Measurements from ENCODE around the gene PHB1. TPM values are rescaled to one million over a fixed set of nuclear protein-coding genes. Genes with fewer than 3 reads are reported as not detected.
"Not testable (repeated sequence)": the region's sequence is repeated elsewhere in the genome, so short reads cannot be mapped to it uniquely, and the experiment has no call there.

The PHB1 gene
- total RNA-seq, 2 donors from 2014 or later: 229 to 233 TPM

DNA sequence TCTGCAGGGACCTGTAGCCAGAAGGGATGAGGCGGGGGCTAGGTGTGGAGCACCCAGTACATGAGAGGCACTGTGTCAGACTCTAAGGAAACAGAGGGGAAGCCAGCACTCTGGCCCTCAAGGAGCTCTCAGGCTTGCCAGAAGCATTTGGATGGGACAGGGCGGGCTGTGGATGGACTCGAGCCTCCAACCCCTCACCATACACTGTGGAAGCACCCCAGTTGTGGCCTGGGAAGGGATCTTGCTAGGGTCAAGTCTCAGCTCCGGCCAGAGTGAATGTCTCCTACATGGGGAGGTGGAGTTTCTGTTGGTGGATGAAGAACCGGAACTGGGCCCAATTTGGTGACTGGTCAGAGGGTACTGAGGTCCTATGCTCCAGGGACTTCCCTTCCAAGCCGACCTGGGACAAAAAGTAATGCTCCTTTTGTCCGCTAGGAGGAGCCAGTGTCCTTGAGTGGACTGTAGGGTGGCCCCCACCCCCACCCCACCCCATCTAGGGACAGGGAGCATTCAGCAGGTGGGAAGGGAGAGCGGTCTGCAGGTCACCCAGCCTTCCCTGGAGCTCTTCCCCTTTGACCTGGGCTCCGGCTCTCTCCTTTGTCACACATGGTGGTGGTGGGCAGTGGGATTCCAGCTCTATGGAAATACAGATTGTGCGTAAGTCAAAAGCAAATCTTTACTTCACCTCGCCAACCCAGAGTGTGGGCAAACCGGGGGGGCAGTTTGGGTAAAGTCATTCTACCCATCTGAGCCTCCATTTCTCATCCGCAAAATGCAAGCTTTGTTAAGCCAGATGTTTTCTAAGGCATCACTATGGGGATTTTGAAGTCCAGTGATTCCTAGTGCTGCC, 20.4 kb upstream of the PHB1 start:
- peak in 1 of 2 donors; percentile 70 for ATAC-seq
- Mint-ChIP-seq H3K9me3 (no peaks in the 10 kb centered on the region), H3K4me3 (no peak overlapping the region), H3K27ac (no peak overlapping the region), H3K27me3 (peaks cover 25 to 30% of the 10 kb centered on the region in 2 donors), H3K4me1 (ENCODE audit: low read depth in 2 of 2) (no peaks in the 10 kb centered on the region), H3K36me3 (no peaks in the 10 kb centered on the region)
- no peak for DNase-seq (ENCODE audit: low spot score)

DNA sequence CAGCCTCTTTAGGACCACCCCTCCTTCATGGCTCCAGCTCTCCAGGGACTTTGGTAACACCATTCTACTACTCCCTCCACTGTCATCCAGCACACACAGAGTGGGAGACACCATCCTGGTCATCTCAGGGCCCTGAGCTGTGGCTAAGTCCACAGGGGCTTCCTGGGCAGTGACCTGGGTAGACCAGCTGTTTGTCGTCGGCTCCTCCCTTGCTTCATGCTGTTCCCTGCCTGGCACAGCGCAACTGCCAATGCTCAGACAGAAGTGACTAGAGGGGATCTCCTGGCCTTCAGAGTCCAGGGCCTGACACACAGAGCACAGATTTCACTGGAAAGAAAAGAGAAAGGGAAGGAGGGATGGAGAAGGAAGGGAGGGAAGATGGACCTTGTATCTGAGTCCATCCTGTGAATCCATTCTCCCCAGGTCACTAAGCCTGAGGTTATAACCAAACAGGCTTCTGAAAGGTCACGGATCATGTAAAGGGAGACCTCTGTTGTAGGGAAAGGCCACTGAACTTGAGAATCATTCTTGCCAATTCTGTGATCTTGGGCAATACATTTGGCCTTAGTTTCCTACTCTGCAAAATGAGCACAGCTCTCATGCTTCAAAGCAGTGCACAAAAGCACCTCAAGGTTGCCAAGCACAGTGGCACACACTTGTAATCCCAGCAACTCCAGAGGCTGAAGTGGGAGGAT, 18.5 kb upstream of the PHB1 start:
- Mint-ChIP-seq H3K36me3 (no peaks in the 10 kb centered on the region), H3K27me3 (peaks cover 19 to 23% of the 10 kb centered on the region in 2 donors), H3K9me3 (no peaks in the 10 kb centered on the region), H3K27ac (no peak overlapping the region), H3K4me1 (ENCODE audit: low read depth in 2 of 2) (no peaks in the 10 kb centered on the region), H3K4me3 (no peak overlapping the region)
- DNase-seq (ENCODE audit: low spot score) (no peak), ATAC-seq (no peak)

DNA sequence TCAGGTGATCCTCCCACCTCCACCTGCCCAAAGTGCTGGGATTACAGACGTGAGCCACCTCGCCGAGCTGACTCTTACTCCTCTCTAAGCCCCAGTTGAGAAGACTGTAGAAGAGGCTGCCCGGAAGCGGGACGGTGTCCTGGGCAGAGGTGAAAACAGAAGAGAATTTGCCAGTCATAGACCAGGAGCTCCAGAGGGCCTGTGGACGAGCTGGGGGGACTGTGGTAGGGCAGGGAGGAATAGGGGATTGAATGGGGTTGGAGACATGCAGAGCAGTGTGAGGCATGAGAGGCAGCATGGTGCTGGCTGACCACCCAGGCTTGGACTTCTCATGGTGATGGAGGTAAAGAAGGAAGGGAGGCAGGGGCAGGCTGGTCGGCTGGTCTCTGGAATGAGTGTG, 17.1 kb upstream of the PHB1 start:
- H3K36me3 Mint-ChIP-seq: no peaks in the 10 kb centered on the region
- H3K4me3 Mint-ChIP-seq: no peak overlapping the region
- H3K9me3 Mint-ChIP-seq: no peaks in the 10 kb centered on the region
- no peaks in the 10 kb centered on the region for H3K4me1 Mint-ChIP-seq (ENCODE audit: low read depth in 2 of 2)
- DNase-seq (ENCODE audit: low spot score) (no peak), ATAC-seq (no peak)
- H3K27me3 Mint-ChIP-seq: peaks cover 16 to 24% of the 10 kb centered on the region in 2 donors
- no peak overlapping the region for H3K27ac Mint-ChIP-seq

DNA sequence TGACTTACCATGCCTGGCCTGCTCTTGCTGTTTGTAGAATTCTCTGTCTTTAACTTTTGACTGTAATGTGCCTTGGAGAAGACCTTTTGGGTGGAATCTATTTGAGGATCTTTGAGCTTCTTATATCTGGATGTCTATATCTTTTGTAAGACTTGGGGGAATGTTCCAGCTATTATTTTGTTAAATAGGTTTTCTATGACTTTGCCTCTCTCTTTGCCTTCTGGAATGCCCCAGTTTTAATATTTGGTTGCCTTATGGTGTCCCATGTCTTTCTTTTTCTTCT, 10.3 kb upstream of the PHB1 start:
- peaks cover 20 to 21% of the 10 kb centered on the region in 2 donors for H3K27me3 Mint-ChIP-seq
- H3K4me3 Mint-ChIP-seq: no peak overlapping the region
- DNase-seq (ENCODE audit: low spot score): no peak
- no peak overlapping the region for H3K27ac Mint-ChIP-seq
- peaks cover 7% of the 10 kb centered on the region for H3K36me3 Mint-ChIP-seq
- no peak for ATAC-seq
- no peaks in the 10 kb centered on the region for H3K4me1 Mint-ChIP-seq (ENCODE audit: low read depth in 2 of 2)
- peaks cover 3% of the 10 kb centered on the region for H3K9me3 Mint-ChIP-seq

DNA sequence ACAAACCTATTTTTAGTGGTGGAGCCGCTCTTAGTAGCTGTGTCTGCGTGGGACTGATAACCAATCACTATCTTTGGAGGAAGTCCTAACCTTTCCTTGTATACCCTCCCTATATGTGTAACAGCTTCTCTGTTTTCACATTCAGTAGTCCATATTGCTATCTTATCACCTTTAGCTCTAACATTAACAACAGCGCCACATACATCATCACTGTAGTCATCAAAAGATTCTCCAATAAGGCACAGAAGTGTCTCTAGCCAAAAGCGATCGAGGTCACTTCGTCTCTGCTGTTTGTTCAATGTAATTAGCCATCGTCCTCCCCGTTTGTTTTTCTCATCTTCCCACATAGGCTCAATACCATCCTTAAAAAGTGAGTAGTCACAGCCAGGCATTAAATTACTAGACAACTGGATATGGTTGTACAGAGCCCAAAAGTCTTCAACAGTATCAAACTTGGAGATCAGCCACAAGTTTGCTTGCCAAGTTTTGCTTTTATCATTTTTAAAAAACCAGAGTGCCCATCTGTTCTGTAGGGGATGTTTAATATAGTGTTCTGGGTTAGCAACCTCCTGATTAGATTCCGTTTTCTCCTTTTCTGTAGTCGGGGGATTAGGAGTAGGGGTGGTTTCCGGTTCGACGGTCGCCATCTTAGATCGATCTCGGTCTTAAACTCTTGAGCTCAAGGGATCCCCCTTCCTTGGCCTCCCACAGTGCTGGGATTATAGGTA, 9.8 kb upstream of the PHB1 start:
- not testable (repeated sequence) for H3K4me1 Mint-ChIP-seq (ENCODE audit: low read depth in 2 of 2); DNase-seq (ENCODE audit: low spot score); H3K9me3 Mint-ChIP-seq; ATAC-seq; H3K36me3 Mint-ChIP-seq; H3K27ac Mint-ChIP-seq; H3K4me3 Mint-ChIP-seq
- H3K27me3 Mint-ChIP-seq: peaks cover 20 to 21% of the 10 kb centered on the region in 2 donors

DNA sequence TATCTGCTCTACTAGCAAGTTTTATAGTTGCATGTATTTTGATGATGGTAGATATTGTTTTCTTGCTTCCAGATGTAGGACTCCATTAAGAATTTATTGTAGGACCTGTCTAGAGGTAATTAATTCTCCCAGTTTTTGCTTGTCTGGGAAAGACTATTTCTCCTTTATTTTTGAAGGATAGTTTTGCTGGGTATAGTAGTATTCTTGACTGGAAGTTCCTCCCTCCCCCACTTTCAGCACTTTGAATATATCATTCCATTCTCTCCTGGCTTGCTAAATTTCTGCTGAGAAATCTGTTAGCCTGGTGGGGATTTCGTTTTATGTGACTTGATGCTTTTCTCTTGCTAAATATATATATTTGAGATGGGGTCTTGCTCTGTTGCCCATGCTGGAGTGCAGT, 8.0 kb upstream of the PHB1 start:
- peaks cover 7% of the 10 kb centered on the region for H3K36me3 Mint-ChIP-seq
- peaks cover 3% of the 10 kb centered on the region for H3K9me3 Mint-ChIP-seq
- no peaks in the 10 kb centered on the region for H3K4me1 Mint-ChIP-seq (ENCODE audit: low read depth in 2 of 2)
- H3K27me3 Mint-ChIP-seq: peaks cover 16 to 22% of the 10 kb centered on the region in 2 donors
- no peak overlapping the region for H3K4me3 Mint-ChIP-seq
- H3K27ac Mint-ChIP-seq: no peak overlapping the region
- ATAC-seq (no peak), DNase-seq (ENCODE audit: low spot score) (no peak)

DNA sequence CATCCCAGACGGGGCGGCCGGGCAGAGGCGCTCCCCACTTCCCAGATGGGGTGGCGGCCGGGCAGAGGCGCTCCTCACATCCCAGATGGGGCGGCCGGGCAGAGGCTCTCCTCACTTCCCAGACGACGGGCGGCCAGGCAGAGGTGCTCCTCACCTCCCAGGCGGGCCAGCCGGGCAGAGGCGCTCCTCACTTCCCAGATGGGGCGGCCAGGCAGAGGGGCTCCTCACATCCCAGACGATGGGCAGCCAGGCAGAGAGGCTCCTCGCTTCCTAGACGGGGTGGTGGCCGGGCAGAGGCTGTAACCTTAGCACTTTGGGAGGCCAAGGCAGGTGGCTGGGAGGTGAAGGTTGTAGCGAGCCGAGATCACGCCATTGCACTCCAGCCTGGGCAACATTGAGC, 5.1 kb upstream of the PHB1 start:
- not testable (repeated sequence) for H3K9me3 Mint-ChIP-seq; H3K4me3 Mint-ChIP-seq; DNase-seq (ENCODE audit: low spot score)

DNA sequence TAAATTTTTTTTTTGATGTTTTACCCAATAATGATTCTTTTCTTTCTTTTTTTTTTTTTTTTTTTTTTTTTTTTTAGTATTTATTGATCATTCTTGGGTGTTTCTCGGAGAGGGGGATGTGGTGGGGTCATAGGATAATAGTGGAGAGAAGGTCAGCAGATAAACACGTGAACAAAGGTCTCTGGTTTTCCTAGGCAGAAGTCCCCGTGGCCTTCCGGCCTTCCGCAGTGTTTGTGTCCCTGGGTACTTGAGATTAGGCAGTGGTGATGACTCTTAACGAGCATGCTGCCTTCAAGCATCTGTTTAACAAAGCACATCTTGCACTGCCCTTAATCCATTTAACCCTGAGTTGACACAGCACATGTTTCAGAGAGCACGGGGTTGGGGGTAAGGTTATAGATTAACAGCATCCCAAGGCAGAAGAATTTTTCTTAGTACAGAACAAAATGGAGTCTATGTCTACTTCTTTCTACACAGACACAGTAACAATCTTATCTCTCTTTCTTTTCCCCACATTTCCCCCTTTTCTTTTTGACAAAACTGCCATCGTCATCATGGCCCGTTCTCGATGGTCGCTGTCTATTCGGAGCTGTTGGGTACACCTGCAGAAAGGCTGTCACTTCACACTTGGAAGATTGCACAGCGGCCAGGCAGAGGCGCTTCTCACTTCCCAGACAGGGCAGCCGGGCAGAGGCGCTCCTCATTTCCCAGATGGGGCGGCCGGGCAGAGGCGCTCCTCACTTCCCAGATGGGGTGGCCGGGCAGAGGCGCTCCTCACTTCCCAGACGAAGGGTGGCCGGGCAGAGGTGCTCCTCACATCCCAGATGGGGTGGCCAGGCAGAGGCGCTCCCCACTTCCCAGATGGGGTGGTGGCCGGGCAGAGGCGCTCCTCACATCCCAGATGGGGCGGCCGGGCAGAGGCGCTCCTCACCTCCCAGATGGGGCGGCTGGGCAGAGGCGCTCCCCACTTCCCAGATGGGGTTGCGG, 4.4 kb upstream of the PHB1 start:
- H3K9me3 Mint-ChIP-seq; H3K4me3 Mint-ChIP-seq; ATAC-seq; H3K27ac Mint-ChIP-seq; DNase-seq (ENCODE audit: low spot score): not testable (repeated sequence)
- H3K4me1 Mint-ChIP-seq (ENCODE audit: low read depth in 2 of 2): peaks cover 13 to 15% of the 10 kb centered on the region in 2 donors
- H3K36me3 Mint-ChIP-seq: peaks cover 13% of the 10 kb centered on the region
- peaks cover 7 to 11% of the 10 kb centered on the region in 2 donors for H3K27me3 Mint-ChIP-seq

More for the DNA sequence above, 5.1 kb upstream of the PHB1 start:
- peaks cover 7 to 15% of the 10 kb centered on the region in 2 donors for H3K27me3 Mint-ChIP-seq
- not testable (repeated sequence) for H3K27ac Mint-ChIP-seq; H3K4me1 Mint-ChIP-seq (ENCODE audit: low read depth in 2 of 2); ATAC-seq; H3K36me3 Mint-ChIP-seq

DNA sequence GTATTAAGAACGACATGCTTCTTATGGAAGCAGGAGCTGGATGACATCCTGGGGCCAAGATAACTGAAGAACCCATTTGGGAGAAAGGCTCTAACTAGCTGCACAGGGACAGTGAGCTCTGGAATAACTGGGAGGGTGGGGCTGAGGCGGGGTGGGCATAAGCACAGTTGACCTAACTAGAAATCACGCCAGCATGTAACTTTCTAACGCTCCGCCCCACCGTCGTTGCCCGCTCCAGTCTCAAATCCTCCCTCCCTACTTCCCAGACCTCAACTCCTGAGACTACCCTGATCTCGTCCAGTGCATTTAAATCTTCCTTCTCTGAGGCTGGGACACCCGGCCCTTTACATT, 436 bp downstream of the PHB1 start:
- H3K27ac Mint-ChIP-seq: peak overlapping the region; percentile 80 to 93
- no peaks in the 10 kb centered on the region for H3K9me3 Mint-ChIP-seq
- ATAC-seq: no peak

DNA sequence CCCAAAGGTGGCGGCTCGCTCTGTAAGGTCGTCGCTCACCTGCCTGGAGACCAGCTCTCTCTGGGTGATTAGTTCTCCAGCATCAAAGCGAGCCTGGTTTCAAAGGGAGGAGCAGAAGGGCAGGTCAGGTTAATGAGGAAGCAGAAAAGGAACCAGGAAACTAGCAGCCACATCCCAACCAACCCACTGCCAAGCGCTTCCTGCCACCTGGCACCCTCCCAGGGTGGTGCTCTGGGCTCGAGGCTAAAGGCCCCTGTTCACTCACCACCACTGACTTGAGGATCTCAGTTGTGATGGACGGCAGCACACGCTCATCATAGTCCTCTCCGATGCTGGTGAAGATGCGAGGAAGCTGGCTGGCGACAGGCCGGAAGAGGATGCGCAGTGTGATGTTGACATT, 5.6 kb downstream of the PHB1 start:
- no peak overlapping the region for H3K4me3 Mint-ChIP-seq
- peaks cover 28% of the 10 kb centered on the region for H3K36me3 Mint-ChIP-seq
- H3K27me3 Mint-ChIP-seq: no peaks in the 10 kb centered on the region

More for the DNA sequence above, 436 bp downstream of the PHB1 start:
- Mint-ChIP-seq H3K4me1 (ENCODE audit: low read depth in 2 of 2) (peaks cover 24 to 29% of the 10 kb centered on the region in 2 donors), H3K27me3 (peaks cover 0 to 6% of the 10 kb centered on the region in 2 donors), H3K4me3 (peak overlapping the region; percentile 99), H3K36me3 (peaks cover 21% of the 10 kb centered on the region)
- no peak for DNase-seq (ENCODE audit: low spot score)

DNA sequence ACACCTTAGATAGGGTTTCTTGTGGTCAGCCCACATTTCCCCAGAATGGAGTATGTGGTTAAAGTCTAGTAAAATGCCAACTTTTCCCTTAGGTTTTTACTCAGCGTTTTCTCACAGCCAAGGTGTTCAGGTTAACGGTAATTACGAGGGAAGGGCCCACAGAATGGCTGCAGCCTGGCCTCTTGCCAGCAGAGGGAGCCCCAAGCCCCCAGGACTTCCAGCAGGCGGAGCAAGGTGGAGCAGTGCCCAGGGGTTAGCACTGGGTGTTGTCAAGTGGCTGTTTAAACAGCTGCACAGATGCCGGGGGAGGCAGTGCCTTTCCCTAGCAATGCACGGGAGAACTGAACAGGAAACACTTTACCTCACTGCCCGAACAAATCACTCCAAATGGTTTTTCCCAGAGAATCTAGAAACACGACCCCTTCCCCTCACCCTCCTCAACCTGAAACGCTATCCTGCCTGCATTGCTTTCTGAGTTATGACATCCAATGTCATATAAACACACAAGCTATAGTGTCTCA, 6.6 kb downstream of the PHB1 start:
- no peak overlapping the region for H3K4me3 Mint-ChIP-seq
- DNase-seq (ENCODE audit: low spot score) (peak; percentile 81), ATAC-seq (peak; percentile 76 to 88)
- H3K27ac Mint-ChIP-seq: peak overlapping the region; percentile 21 to 68
- H3K27me3 Mint-ChIP-seq: no peaks in the 10 kb centered on the region
- H3K9me3 Mint-ChIP-seq: no peaks in the 10 kb centered on the region
- H3K4me1 Mint-ChIP-seq (ENCODE audit: low read depth in 2 of 2): peaks cover 53 to 60% of the 10 kb centered on the region in 2 donors
- peaks cover 28% of the 10 kb centered on the region for H3K36me3 Mint-ChIP-seq

More for the DNA sequence above, 5.6 kb downstream of the PHB1 start:
- no peak for ATAC-seq
- peaks cover 47 to 54% of the 10 kb centered on the region in 2 donors for H3K4me1 Mint-ChIP-seq (ENCODE audit: low read depth in 2 of 2)
- no peaks in the 10 kb centered on the region for H3K9me3 Mint-ChIP-seq
- no peak for DNase-seq (ENCODE audit: low spot score)
- no peak overlapping the region for H3K27ac Mint-ChIP-seq

DNA sequence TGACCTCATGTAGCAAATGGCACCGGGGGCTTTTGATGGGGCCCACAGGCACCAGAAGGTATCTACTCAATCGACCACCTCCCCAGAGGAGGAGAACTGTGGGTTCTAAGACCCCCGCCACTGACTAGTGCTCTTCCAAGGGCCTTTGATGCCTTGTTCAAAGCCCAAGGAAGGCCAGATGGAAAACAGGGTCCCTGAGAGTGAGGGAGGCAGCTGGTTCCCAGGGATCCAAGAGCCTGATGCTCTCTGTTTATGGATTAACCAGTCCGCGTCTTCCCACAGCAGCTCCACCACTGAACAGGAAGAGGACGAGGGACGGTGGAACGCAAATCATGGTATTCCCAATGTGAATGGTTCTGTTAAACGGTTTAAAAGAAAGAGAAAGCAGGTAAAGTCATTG, 7.6 kb downstream of the PHB1 start:
- ATAC-seq: no peak
- H3K9me3 Mint-ChIP-seq: no peaks in the 10 kb centered on the region
- H3K4me1 Mint-ChIP-seq (ENCODE audit: low read depth in 2 of 2): peaks cover 60% of the 10 kb centered on the region in 2 donors
- no peaks in the 10 kb centered on the region for H3K27me3 Mint-ChIP-seq
- DNase-seq (ENCODE audit: low spot score): no peak
- peak overlapping the region in 1 of 2 donors; percentile 81 for H3K27ac Mint-ChIP-seq
- no peak overlapping the region for H3K4me3 Mint-ChIP-seq
- peaks cover 26% of the 10 kb centered on the region for H3K36me3 Mint-ChIP-seq

Data from natural killer cell treated with Interleukin-12 subunit alpha and Interleukin-12 subunit beta and Interleukin-15 and Interleukin-18, amount 100 ng/mL, for 72 hours (primary cell).